Naive thymus-derived CD8-positive, alpha-beta T cell (primary cell): ENCODE data around the gene NPY5R. TPM values are rescaled to one million over a fixed set of nuclear protein-coding genes. Genes with fewer than 3 reads are reported as not detected.

Source experiments
- ATAC-seq, 2 donors: fragments of 150-1000 bp; cut with Tn5 transposase in 1 of 2; sonication (Bioruptor Pico), chemical (Tn5 transposase) in 1 of 2; 1 replicate in 1 of 2; 2 replicates in 1 of 2; pipeline ENCODE4 v1.10.0; 2021; ENCODE audit warnings: mild to moderate bottlenecking in 2 of 2, moderate library complexity in 2 of 2
- POLR2A ChIA-PET: fragments of 350-600 bp; sonication (Branson Sonifier 250); formaldehyde crosslinking; loops from one replicate; lab custom pipeline; 2021; ENCODE audit warnings: antibody characterized with exemption; lab: Charles Lee
- DNase-seq, 10 donors: peaks; one replicate each; pipeline versions ENCODE4 v3.0.0 to v3.0.0-alpha.2; 2020 to 2022
- H3K27ac Mint-ChIP-seq, 10 donors: one replicate each; pipeline ENCODE4 v1.8.0; 2020 to 2022; ENCODE audit warnings: mild to moderate bottlenecking in 10 of 10, mixed read lengths in 10 of 10, moderate library complexity in 4 of 10, inconsistent platforms in 1 of 10
- H3K27me3 Mint-ChIP-seq, 5 donors: one replicate each; pipeline ENCODE4 v1.8.0; 2021 to 2022; ENCODE audit warnings: mixed read lengths in 5 of 5
- H3K36me3 Mint-ChIP-seq, 3 donors: one replicate each; pipeline ENCODE4 v1.8.0; 2020 to 2022; ENCODE audit warnings: mixed read lengths in 3 of 3, mild to moderate bottlenecking in 2 of 3, inconsistent platforms in 1 of 3
- H3K4me1 Mint-ChIP-seq, 4 donors: one replicate each; pipeline ENCODE4 v1.8.0; 2021 to 2022; ENCODE audit warnings: mixed read lengths in 4 of 4
- H3K4me3 Mint-ChIP-seq, 10 donors: one replicate each; pipeline ENCODE4 v1.8.0; 2020 to 2022; ENCODE audit warnings: mild to moderate bottlenecking in 10 of 10, mixed read lengths in 10 of 10, moderate library complexity in 6 of 10, inconsistent platforms in 1 of 10
- H3K9me3 Mint-ChIP-seq, 9 donors: one replicate each; pipeline ENCODE4 v1.8.0; 2020 to 2022; ENCODE audit warnings: mixed read lengths in 9 of 9, mild to moderate bottlenecking in 3 of 9, inconsistent platforms in 1 of 9, moderate library complexity in 1 of 9
- polyA plus RNA-seq, 3 donors: library from polyadenylated mRNA; unstranded; fragments of 300-500 nt; fragmentation: Illumina TruSeq; gene quantifications; one replicate each; pipeline ENCODE4 v1.2.3, GENCODE V29; 2021
- total RNA-seq, 8 experiments: library from RNA in 2 of 8; stranded (reverse) in 2 of 8; gene quantifications; one replicate each; pipeline ENCODE4 v1.2.3 and lab custom pipeline; 2021 to 2026

The NPY5R gene
- total and polyA plus RNA-seq, 5 experiments from 2014 or later, result not detected

DNA sequence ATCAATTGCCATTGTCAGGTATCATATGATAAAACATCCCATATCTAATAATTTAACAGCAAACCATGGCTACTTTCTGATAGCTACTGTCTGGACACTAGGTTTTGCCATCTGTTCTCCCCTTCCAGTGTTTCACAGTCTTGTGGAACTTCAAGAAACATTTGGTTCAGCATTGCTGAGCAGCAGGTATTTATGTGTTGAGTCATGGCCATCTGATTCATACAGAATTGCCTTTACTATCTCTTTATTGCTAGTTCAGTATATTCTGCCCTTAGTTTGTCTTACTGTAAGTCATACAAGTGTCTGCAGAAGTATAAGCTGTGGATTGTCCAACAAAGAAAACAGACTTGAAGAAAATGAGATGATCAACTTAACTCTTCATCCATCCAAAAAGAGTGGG, 7.0 kb downstream of the NPY5R start:
- Mint-ChIP-seq H3K4me3 (no peak overlapping the region), H3K27ac (no peak overlapping the region), H3K27me3 (peaks cover 12 to 20% (median 18%) of the 10 kb centered on the region in 5 donors), H3K9me3 (no peaks in the 10 kb centered on the region), H3K4me1 (no peaks in the 10 kb centered on the region), H3K36me3 (no peaks in the 10 kb centered on the region)
- ATAC-seq (no peak), DNase-seq (no peak)
- POLR2A ChIA-PET, result no interaction called here

- peaks cover 0 to 8% (median 6%) of the 10 kb centered on the region in 5 donors for H3K27me3 Mint-ChIP-seq
- H3K4me1 Mint-ChIP-seq, result no peaks in the 10 kb centered on the region
- no peaks in the 10 kb centered on the region for H3K36me3 Mint-ChIP-seq
- ATAC-seq (no peak), DNase-seq (no peak)
- H3K9me3 Mint-ChIP-seq, result no peaks in the 10 kb centered on the region
- no peak overlapping the region for H3K27ac Mint-ChIP-seq
- POLR2A ChIA-PET, result no interaction called here
- no peak overlapping the region for H3K4me3 Mint-ChIP-seq
Measured at GRCh38 chr4:163353054-163353453, 9.4 kb downstream of the NPY5R start.

- DNase-seq (no peak), ATAC-seq (no peak)
- no peaks in the 10 kb centered on the region for H3K36me3 Mint-ChIP-seq
- peaks cover 0 to 5% (median 1%) of the 10 kb centered on the region in 5 donors for H3K27me3 Mint-ChIP-seq
- no peak overlapping the region for H3K27ac Mint-ChIP-seq
- no peaks in the 10 kb centered on the region for H3K4me1 Mint-ChIP-seq
- no peak overlapping the region for H3K4me3 Mint-ChIP-seq
- H3K9me3 Mint-ChIP-seq, result peaks cover 0 to 5% (median 0%) of the 10 kb centered on the region in 9 donors
- POLR2A ChIA-PET, result no interaction called here
Measured at GRCh38 chr4:163356104-163356503, 12.4 kb downstream of the NPY5R start.

DNA sequence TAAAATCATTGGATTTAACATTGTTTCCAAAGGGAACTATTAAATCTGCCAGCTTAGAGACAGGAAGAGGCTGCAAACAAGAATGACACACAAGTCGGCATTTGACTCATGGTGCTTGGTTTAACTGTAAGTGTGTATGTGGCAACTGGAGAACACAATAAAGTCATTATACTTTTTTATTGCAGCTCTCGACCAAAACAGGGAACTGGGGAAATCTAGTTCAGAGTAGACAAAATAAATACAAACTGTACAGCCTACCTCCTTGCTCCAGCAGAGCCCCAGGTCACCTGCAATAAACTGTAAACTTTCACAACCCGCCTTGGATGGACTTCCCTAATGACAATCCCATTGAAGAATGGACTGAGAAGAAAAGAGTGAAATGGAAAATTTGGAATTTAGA, 24.0 kb downstream of the NPY5R start:
- DNase-seq (no peak), ATAC-seq (no peak)
- no peak overlapping the region for H3K27ac Mint-ChIP-seq
- H3K4me3 Mint-ChIP-seq, result no peak overlapping the region
- no peaks in the 10 kb centered on the region for H3K36me3 Mint-ChIP-seq
- POLR2A ChIA-PET, result no interaction called here
- peaks cover 0 to 2% (median 0%) of the 10 kb centered on the region in 9 donors for H3K9me3 Mint-ChIP-seq
- H3K27me3 Mint-ChIP-seq, result peaks cover 7 to 24% (median 13%) of the 10 kb centered on the region in 5 donors
- H3K4me1 Mint-ChIP-seq, result no peaks in the 10 kb centered on the region

GRCh38 chr4:163372029-163372428, 28.3 kb downstream of the NPY5R start:
- peaks cover 0 to 2% (median 0%) of the 10 kb centered on the region in 9 donors for H3K9me3 Mint-ChIP-seq
- ATAC-seq, result no peak
- no peak overlapping the region for H3K27ac Mint-ChIP-seq
- no peak for DNase-seq
- POLR2A ChIA-PET, result no interaction called here
- no peak overlapping the region for H3K4me3 Mint-ChIP-seq
- H3K27me3 Mint-ChIP-seq, result peaks cover 3 to 8% (median 8%) of the 10 kb centered on the region in 5 donors
- peaks cover 0 to 2% (median 0%) of the 10 kb centered on the region in 4 donors for H3K4me1 Mint-ChIP-seq
- H3K36me3 Mint-ChIP-seq, result no peaks in the 10 kb centered on the region

GRCh38 chr4:163378661-163379060, 35.0 kb downstream of the NPY5R start:
- Mint-ChIP-seq H3K9me3 (peaks cover 0 to 2% (median 0%) of the 10 kb centered on the region in 9 donors), H3K27me3 (peaks cover 0 to 11% (median 2%) of the 10 kb centered on the region in 5 donors), H3K36me3 (no peaks in the 10 kb centered on the region), H3K4me3 (no peak overlapping the region), H3K4me1 (peaks cover 0 to 2% (median 0%) of the 10 kb centered on the region in 4 donors), H3K27ac (no peak overlapping the region)
- no peak for ATAC-seq
- POLR2A ChIA-PET, result interaction anchor here (0.6 kb wide), 1 partner anchor 24 kb away, joined by 3 read pairs; no protein-coding TSS in a partner anchor
- DNase-seq, result no peak

DNA sequence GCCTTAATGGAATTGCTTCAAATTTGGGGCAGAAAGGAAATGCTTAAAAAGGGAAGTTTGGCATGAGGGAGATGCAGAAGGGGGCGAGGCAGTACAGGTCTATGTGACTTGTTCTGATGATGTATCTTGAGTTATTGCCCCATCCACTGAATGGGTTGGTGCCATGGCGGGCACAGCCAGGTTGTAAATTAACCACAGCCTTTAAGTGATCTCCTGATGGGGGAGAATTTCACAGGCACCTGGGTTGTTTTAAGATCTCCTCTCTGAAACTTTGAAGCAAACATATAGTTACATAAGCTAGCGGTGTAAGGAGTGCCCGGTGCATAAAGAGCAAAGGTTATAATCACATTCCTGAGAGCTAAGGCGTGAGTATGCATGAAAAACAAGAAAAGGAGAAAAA, 37.0 kb downstream of the NPY5R start:
- POLR2A ChIA-PET, result no interaction called here

GRCh38 chr4:163382178-163382869, 38.6 kb downstream of the NPY5R start:
- no peak overlapping the region for H3K4me3 Mint-ChIP-seq
- DNase-seq (no peak), ATAC-seq (no peak)
- H3K4me1 Mint-ChIP-seq, result no peaks in the 10 kb centered on the region
- no peak overlapping the region for H3K27ac Mint-ChIP-seq
- POLR2A ChIA-PET, result no interaction called here
- peaks cover 0 to 3% (median 0%) of the 10 kb centered on the region in 9 donors for H3K9me3 Mint-ChIP-seq
- H3K36me3 Mint-ChIP-seq, result no peaks in the 10 kb centered on the region
- H3K27me3 Mint-ChIP-seq, result peaks cover 0 to 16% (median 3%) of the 10 kb centered on the region in 5 donors

More for the DNA sequence above, 37.0 kb downstream of the NPY5R start:
- Mint-ChIP-seq H3K36me3 (no peaks in the 10 kb centered on the region), H3K27ac (no peak overlapping the region), H3K9me3 (peaks cover 0 to 3% (median 0%) of the 10 kb centered on the region in 9 donors), H3K27me3 (peaks cover 0 to 8% (median 2%) of the 10 kb centered on the region in 5 donors), H3K4me1 (no peaks in the 10 kb centered on the region), H3K4me3 (no peak overlapping the region)
- ATAC-seq, result no peak
- no peak for DNase-seq

GRCh38 chr4:163384434-163384833, 40.7 kb downstream of the NPY5R start:
- peaks cover 0 to 20% (median 5%) of the 10 kb centered on the region in 5 donors for H3K27me3 Mint-ChIP-seq
- H3K36me3 Mint-ChIP-seq, result no peaks in the 10 kb centered on the region
- H3K4me1 Mint-ChIP-seq, result no peaks in the 10 kb centered on the region
- H3K4me3 Mint-ChIP-seq, result no peak overlapping the region
- no peak overlapping the region for H3K27ac Mint-ChIP-seq
- DNase-seq (no peak), ATAC-seq (no peak)
- peaks cover 0 to 3% (median 0%) of the 10 kb centered on the region in 9 donors for H3K9me3 Mint-ChIP-seq
- POLR2A ChIA-PET, result no interaction called here

- H3K27ac Mint-ChIP-seq, result no peak overlapping the region
- DNase-seq (no peak), ATAC-seq (no peak)
- no peaks in the 10 kb centered on the region for H3K36me3 Mint-ChIP-seq
- H3K9me3 Mint-ChIP-seq, result peaks cover 0 to 3% (median 0%) of the 10 kb centered on the region in 9 donors
- no peak overlapping the region for H3K4me3 Mint-ChIP-seq
- POLR2A ChIA-PET, result no interaction called here
- no peaks in the 10 kb centered on the region for H3K4me1 Mint-ChIP-seq
- H3K27me3 Mint-ChIP-seq, result peaks cover 0 to 18% (median 4%) of the 10 kb centered on the region in 5 donors
Measured at GRCh38 chr4:163384926-163385325, 41.2 kb downstream of the NPY5R start.

GRCh38 chr4:163385466-163385865, 41.8 kb downstream of the NPY5R start:
- Mint-ChIP-seq H3K36me3 (no peaks in the 10 kb centered on the region), H3K9me3 (peaks cover 0 to 3% (median 0%) of the 10 kb centered on the region in 9 donors), H3K27me3 (peaks cover 0 to 19% (median 4%) of the 10 kb centered on the region in 5 donors), H3K4me1 (no peaks in the 10 kb centered on the region), H3K27ac (no peak overlapping the region), H3K4me3 (no peak overlapping the region)
- POLR2A ChIA-PET, result no interaction called here
- DNase-seq (no peak), ATAC-seq (no peak)

- Mint-ChIP-seq H3K4me3 (no peak overlapping the region), H3K9me3 (no peaks in the 10 kb centered on the region), H3K27ac (no peak overlapping the region), H3K27me3 (peaks cover 3 to 34% (median 13%) of the 10 kb centered on the region in 5 donors), H3K36me3 (no peaks in the 10 kb centered on the region), H3K4me1 (peaks cover 0 to 2% (median 0%) of the 10 kb centered on the region in 4 donors)
- POLR2A ChIA-PET, result no interaction called here
- ATAC-seq (no peak), DNase-seq (no peak)
Measured at GRCh38 chr4:163391756-163392155, 48.1 kb downstream of the NPY5R start.

DNA sequence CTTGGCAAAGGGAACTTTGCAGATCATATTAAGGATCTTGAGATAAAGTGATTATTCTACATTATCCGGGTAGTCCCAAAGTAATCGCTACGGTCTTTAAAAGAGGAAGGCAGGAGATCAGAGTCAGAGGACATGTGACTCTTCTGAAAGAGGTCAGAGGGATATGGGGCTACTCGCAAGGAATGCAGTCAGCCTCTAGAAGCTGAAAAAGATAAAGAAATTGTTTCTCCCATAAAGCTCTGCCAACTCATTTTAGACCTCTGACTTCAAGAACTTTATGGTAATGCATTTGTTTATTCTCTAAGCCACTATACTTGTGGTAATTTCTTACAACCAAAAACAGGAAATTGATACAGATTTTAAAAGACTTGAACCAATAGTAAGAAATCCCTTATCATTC, 48.6 kb downstream of the NPY5R start:
- Mint-ChIP-seq H3K27me3 (peaks cover 3 to 31% (median 13%) of the 10 kb centered on the region in 5 donors), H3K36me3 (no peaks in the 10 kb centered on the region), H3K4me3 (no peak overlapping the region), H3K4me1 (peaks cover 0 to 2% (median 0%) of the 10 kb centered on the region in 4 donors), H3K27ac (no peak overlapping the region), H3K9me3 (no peaks in the 10 kb centered on the region)
- POLR2A ChIA-PET, result no interaction called here
- DNase-seq (no peak), ATAC-seq (no peak)
